ENCODE measurements around the gene SLC12A7.
"Not testable (repeated sequence)": the region's sequence is repeated elsewhere in the genome, so short reads cannot be mapped to it uniquely, and the experiment has no call there.

SLC12A7 gene

DNA sequence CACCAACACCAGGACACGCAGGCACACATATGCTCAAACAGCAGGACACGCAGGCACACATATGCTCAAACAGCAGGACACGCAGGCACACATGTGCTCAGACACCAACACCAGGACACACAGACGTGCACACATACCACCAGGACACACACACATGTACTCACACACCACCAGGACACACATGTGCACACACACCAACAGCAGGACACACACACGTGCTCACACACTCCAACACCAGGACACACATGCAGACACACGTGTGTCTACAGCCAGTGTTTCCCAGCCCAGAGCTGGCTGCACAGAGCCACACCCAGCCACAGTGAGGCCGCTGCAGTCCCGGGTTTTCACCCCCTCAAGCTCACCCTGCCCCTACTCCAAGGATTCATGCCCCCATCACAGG lies 25.0 kb upstream of the SLC12A7 start:
- Mint-ChIP-seq H3K36me3 (ENCODE audit: low read depth) (no peaks in the 10 kb centered on the region), H3K27ac (peak overlapping the region; percentile 58), H3K27me3 (ENCODE audit: low read depth) (peaks cover 5% of the 10 kb centered on the region), H3K4me3 (no peak overlapping the region), H3K4me1 (ENCODE audit: low read depth) (peaks cover 10% of the 10 kb centered on the region), H3K9me3 (no peaks in the 10 kb centered on the region)
- DNase-seq (ENCODE audit: low spot score), result no peak

DNA sequence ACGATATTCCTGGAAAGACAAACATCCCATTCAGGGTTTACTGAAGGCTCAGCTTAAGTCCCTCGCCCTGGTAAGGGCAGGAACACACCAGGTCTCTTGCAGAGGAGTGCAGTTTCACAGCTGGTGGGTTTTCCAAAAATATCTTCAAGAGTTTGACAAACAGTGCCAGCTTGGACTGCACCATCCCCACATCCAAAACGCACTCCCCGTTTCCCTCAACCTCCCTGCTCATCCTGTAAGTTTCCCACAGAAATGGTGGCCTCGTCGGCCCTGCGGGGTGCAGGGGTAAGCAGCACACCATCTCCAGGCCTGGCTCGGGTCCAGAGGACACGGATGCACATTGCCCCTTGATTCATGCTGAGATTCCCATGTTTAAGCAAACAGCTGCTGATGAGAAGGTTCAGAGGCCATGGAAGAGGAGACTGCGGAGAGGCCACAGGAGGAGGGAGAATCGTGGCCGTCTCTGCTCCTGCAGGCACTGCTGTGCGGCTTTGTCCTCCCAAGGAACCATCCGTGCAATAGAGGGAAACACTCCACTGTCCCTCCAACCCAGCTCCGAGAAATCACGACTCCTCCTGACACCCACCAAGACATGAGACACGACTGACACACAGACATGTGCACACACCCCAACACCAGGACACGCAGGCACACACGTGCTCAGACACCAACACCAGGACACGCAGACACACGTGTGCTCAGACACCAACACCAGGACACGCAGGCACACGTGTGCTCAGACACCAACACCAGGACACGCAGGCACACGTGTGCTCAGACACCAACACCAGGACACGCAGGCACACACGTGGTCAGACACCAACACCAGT lies 24.0 kb upstream of the SLC12A7 start:
- H3K4me1 Mint-ChIP-seq (ENCODE audit: low read depth), result peaks cover 10% of the 10 kb centered on the region
- H3K9me3 Mint-ChIP-seq, result no peaks in the 10 kb centered on the region
- H3K4me3 Mint-ChIP-seq, result no peak overlapping the region
- no peak for DNase-seq (ENCODE audit: low spot score)
- H3K36me3 Mint-ChIP-seq (ENCODE audit: low read depth), result no peaks in the 10 kb centered on the region
- no peak overlapping the region for H3K27ac Mint-ChIP-seq
- peaks cover 5% of the 10 kb centered on the region for H3K27me3 Mint-ChIP-seq (ENCODE audit: low read depth)

DNA sequence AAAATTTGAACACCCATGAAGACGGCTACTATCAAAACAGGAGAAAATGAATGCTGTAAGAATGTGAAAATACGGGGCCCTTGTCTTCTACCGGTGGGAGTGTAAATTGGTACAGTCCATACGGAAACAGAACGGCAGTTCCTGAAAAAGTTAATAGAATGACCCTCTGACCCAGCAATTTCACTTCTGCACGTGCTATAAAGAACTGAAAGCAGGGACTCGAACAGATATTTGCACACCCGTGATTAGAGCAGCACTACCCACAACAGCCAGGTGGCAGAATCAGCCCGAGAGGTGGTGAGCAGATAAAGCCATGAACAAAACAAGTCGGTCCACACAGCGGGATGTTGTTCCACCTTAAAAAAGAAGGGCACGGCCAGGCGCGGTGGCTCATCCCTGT lies 22.6 kb upstream of the SLC12A7 start:
- no peak for DNase-seq (ENCODE audit: low spot score)
- H3K4me3 Mint-ChIP-seq, result no peak overlapping the region
- H3K27me3 Mint-ChIP-seq (ENCODE audit: low read depth), result peaks cover 3% of the 10 kb centered on the region
- H3K27ac Mint-ChIP-seq, result no peak overlapping the region
- H3K9me3 Mint-ChIP-seq, result no peaks in the 10 kb centered on the region
- H3K36me3 Mint-ChIP-seq (ENCODE audit: low read depth), result no peaks in the 10 kb centered on the region
- H3K4me1 Mint-ChIP-seq (ENCODE audit: low read depth), result peaks cover 4% of the 10 kb centered on the region

DNA sequence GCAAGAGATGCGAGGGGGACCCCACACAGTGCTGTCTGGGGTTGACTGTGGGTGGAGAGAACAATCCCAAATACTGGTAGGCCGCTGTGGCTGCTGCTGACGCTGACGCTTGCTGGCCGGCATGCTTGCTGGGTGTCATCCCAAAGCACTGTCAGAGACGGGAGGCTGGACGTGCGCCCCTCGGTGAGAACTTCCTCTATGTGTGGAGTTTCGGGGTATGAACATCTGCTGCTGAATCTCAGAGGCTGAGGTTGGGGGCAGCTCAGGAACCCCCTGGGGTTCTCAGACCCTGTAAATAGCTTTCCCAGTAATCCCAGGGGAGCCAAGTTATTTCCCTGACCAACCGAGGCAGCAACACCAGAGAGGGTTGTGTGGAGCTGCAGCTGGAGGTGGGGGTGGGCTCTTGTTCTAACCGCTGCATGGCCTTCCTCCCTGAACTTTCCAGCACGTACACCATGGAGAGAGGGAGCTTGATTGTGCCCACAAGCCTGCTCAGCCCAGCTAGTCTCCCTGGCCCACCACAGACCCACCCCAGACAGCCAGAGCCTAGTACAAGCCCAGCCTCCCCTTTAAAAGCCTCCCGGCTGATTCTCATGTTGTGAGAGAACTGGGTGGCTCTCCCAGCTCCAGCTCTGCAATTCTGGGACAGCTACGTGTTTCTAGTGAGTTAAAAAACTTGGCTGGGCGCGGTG lies 21.8 kb upstream of the SLC12A7 start:
- Mint-ChIP-seq H3K27ac (no peak overlapping the region), H3K36me3 (ENCODE audit: low read depth) (no peaks in the 10 kb centered on the region), H3K4me1 (ENCODE audit: low read depth) (peaks cover 4% of the 10 kb centered on the region), H3K27me3 (ENCODE audit: low read depth) (peaks cover 3% of the 10 kb centered on the region), H3K9me3 (no peaks in the 10 kb centered on the region), H3K4me3 (no peak overlapping the region)
- DNase-seq (ENCODE audit: low spot score), result no peak

DNA sequence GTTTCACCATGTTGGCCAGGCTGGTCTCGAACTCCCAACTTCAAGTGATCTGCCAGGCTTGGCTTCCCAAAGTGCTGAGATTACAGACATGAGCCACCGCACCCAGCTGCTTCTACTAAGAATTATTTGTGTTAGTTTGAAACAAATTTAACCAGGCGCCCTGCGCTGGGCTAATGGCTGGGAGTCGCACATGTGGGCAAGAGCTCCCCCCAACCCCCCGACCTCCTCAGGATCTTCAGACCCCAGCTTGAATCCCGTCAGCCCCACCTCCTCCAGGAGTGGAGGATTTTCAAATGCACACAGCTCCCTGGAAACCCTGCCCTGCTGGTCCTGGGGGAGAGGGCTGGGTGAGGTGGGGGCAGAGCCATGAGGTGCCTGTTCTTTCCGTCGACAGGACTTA lies 21.2 kb upstream of the SLC12A7 start:
- no peaks in the 10 kb centered on the region for H3K36me3 Mint-ChIP-seq (ENCODE audit: low read depth)
- no peaks in the 10 kb centered on the region for H3K9me3 Mint-ChIP-seq
- peaks cover 3% of the 10 kb centered on the region for H3K27me3 Mint-ChIP-seq (ENCODE audit: low read depth)
- no peak for DNase-seq (ENCODE audit: low spot score)
- H3K27ac Mint-ChIP-seq, result no peak overlapping the region
- no peak overlapping the region for H3K4me3 Mint-ChIP-seq
- H3K4me1 Mint-ChIP-seq (ENCODE audit: low read depth), result no peaks in the 10 kb centered on the region

DNA sequence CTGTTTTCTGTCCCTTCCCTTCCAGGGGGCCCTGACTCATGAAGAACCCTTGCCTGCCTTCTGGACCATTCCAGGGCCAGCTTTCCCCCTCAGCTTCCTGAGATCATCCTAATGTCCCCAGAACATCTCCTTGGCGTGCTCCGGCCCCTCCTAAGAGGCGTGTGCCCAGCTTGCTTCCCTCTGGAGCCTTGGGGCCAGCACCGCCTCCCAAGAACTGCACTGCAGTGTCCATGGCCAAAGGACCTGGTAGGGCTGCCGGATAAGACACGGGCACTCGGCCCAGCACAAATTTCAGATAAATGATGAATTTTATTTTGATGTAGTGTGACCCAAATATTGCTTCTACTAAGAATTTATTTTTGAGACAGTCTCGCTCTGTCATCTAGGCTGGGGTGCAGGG lies 20.7 kb upstream of the SLC12A7 start:
- no peak for DNase-seq (ENCODE audit: low spot score)
- peaks cover 3% of the 10 kb centered on the region for H3K27me3 Mint-ChIP-seq (ENCODE audit: low read depth)
- H3K9me3 Mint-ChIP-seq, result no peaks in the 10 kb centered on the region
- H3K4me1 Mint-ChIP-seq (ENCODE audit: low read depth), result no peaks in the 10 kb centered on the region
- H3K27ac Mint-ChIP-seq, result no peak overlapping the region
- H3K36me3 Mint-ChIP-seq (ENCODE audit: low read depth), result no peaks in the 10 kb centered on the region
- H3K4me3 Mint-ChIP-seq, result no peak overlapping the region

DNA sequence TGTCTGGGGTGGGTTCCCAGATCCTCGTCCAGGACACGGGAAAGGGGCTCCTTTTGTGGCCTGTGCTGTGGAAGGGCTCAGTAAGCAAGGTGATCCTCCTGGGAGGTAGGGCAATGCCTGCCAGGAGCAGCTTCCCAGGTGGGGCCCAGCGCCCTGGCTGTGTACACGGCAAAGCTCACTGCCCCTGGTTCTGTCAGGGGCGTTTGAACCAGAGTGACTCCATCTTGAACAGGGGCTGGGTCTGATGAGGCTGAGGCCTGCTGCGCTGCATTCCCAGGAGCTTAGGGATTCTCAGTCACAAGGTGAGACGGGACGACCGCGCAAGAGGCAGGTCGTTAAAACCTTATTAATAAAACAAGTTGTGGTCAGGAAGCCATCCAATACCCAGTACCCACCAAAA lies 19.9 kb upstream of the SLC12A7 start:
- Mint-ChIP-seq H3K27me3 (ENCODE audit: low read depth) (peaks cover 3% of the 10 kb centered on the region), H3K9me3 (no peaks in the 10 kb centered on the region), H3K36me3 (ENCODE audit: low read depth) (no peaks in the 10 kb centered on the region), H3K27ac (no peak overlapping the region), H3K4me1 (ENCODE audit: low read depth) (no peaks in the 10 kb centered on the region), H3K4me3 (no peak overlapping the region)
- DNase-seq (ENCODE audit: low spot score), result no peak

DNA sequence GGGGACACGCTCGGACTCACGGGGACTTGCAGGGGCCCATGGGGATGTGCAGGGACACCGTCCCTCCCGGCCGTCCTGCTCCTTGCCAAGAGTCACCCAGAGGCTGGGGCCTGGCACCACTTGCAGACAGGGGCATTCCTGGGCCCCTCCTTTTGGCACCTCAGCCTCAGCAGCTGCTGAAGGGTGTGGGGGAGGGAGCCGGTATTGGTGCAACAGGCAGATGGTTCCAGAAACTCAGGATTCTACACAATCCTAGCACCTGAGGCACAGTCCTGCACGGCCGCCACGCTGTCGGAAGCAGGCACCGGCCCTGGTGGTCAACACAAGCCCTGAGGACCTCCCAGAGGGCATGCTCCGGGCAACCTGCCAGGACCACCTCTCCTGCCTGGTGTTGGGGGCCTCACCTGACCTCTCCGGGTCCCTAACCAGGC lies 19.3 kb upstream of the SLC12A7 start:
- no peaks in the 10 kb centered on the region for H3K36me3 Mint-ChIP-seq (ENCODE audit: low read depth)
- H3K27me3 Mint-ChIP-seq (ENCODE audit: low read depth), result peaks cover 8% of the 10 kb centered on the region
- H3K4me1 Mint-ChIP-seq (ENCODE audit: low read depth), result no peaks in the 10 kb centered on the region
- DNase-seq (ENCODE audit: low spot score), result no peak
- H3K9me3 Mint-ChIP-seq, result no peaks in the 10 kb centered on the region
- H3K4me3 Mint-ChIP-seq, result no peak overlapping the region
- H3K27ac Mint-ChIP-seq, result no peak overlapping the region

DNA sequence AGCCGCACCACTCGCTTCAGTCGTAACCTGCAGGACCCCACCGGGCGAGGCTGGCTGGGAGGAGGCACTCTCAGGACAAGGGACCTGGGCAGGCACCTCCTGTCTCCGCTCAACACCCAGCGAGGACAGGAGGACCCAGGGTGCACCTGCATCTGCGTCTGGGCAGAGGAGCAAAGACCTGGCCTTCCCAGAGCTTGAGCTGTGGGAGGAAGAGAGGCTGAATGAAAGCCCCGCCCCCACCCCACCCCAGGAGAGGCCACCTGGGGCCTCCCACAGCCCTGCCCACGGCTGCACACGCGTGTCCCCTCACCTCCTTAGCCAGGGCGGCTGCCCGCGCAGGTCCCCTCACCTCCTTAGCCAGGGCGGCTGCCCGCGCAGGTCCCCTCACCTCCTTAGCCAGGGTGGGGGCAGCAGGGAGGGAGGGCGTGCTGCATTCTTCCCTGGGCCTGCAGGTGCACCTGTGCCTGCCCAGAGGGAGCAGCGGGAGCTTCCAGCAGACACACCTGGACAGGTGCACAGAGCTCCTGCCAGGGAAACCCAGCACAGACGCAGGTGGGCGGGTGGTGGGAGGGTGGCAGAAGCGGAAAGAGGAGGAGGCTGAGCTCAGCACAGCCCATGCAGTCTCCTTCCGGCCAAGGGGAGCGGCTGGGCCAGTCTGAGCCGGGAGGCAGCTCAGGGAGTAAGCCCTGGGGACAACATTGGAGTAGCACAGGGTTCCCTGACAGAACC lies 18.5 kb upstream of the SLC12A7 start:
- Mint-ChIP-seq H3K9me3 (no peaks in the 10 kb centered on the region), H3K27ac (no peak overlapping the region), H3K27me3 (ENCODE audit: low read depth) (peaks cover 8% of the 10 kb centered on the region), H3K4me3 (no peak overlapping the region), H3K36me3 (ENCODE audit: low read depth) (no peaks in the 10 kb centered on the region), H3K4me1 (ENCODE audit: low read depth) (no peaks in the 10 kb centered on the region)
- no peak for DNase-seq (ENCODE audit: low spot score)

DNA sequence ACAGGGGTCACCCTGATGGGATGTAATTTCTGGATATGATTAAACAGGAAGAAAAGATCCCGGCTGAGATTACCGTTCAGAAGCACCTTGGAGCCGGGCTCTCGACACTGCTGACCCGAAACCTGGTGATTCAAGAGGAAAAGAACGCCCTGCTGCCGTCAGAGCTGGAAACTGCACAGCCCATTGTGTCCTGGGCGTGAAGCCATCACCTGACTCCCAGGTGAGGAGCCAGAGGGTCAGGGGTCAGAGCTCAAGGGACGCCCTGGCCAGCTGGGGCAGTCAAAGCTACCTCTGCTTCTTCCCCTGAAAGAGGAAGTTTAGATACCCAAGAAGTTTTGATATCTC lies 17.8 kb upstream of the SLC12A7 start:
- Mint-ChIP-seq H3K4me1 (ENCODE audit: low read depth) (no peaks in the 10 kb centered on the region), H3K4me3 (no peak overlapping the region), H3K9me3 (no peaks in the 10 kb centered on the region), H3K36me3 (ENCODE audit: low read depth) (no peaks in the 10 kb centered on the region), H3K27me3 (ENCODE audit: low read depth) (peaks cover 7% of the 10 kb centered on the region), H3K27ac (no peak overlapping the region)
- DNase-seq (ENCODE audit: low spot score), result no peak

DNA sequence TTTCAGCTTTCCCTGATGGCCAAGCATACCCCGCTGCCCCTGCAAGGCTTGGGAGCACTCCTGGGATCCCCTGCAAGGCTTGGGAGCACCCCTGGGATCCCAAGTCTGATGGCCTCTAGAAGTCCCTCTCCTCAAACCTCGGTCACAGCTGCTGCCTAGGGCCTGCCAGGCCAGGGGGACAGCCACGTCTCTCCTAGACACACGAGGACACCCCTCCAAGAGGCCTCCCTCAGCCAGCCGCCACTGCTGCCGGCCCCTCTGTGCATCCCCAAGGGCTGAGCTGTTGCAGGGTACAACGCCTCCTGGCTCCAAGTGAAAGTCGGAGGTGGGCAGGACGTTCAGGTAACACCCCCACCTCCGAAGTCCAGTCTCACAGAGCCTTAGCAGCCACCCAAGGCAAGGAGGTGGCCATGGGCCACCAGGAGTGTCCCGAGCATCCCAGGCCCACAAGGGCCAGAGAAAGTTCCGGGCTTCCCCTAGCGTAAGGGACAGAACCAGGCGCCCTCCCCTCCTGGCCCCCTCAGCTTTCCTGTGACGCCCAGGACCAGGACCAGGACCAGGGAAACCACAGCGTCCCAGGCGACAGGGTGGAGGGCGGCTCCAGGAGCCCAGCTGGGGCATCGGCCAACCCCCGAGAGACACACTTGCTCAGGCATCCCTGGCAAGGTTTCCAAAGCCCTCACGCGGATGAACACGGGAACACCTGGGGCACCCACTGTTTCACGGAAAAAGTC lies 17.3 kb upstream of the SLC12A7 start:
- H3K4me1 Mint-ChIP-seq (ENCODE audit: low read depth), result no peaks in the 10 kb centered on the region

DNA sequence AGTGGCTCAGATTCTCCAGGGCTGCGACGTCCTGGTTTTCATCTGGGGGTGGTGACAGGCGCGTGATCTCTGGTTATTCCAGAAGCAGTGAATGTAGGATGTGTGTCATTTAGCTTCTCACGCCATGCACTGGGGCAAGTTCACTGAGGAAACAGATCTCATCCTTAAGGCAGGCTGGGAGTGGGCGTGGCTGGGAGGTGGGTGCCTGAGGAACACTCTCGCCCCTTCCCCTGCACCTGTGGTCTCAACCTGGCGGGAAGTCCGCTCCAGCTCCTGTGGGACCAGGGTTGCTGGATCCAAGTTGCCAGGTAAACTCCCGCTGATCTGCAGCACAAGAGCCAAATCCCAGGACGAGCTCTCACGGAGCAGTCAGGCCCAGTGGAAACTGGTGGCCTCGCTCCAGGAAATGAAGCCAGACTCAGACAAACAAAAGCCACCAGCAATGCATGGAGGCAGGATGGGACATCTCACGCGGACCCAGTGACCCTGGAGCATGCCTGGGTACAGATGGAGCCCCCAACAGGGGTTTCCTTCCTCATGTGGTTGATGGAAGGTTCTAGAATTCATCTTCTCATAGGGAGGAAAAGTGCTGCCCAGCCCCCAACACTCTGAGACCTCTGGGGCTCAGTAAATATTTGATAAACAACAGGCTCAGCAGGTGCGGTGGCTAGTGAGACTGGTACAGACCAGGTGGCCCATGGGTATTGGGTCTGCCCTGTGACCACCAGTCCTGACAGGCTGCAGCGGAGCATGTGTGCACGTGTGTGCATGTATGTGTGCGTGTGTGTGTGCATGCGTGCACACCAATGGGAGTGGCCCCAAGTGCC lies 16.3 kb upstream of the SLC12A7 start:
- Mint-ChIP-seq H3K36me3 (ENCODE audit: low read depth) (no peaks in the 10 kb centered on the region), H3K9me3 (no peaks in the 10 kb centered on the region), H3K27me3 (ENCODE audit: low read depth) (peaks cover 7% of the 10 kb centered on the region), H3K4me3 (no peak overlapping the region), H3K27ac (no peak overlapping the region), H3K4me1 (ENCODE audit: low read depth) (no peaks in the 10 kb centered on the region)
- DNase-seq (ENCODE audit: low spot score), result no peak

More for the DNA sequence above, 17.3 kb upstream of the SLC12A7 start:
- no peak for DNase-seq (ENCODE audit: low spot score)
- Mint-ChIP-seq H3K27me3 (ENCODE audit: low read depth) (peaks cover 7% of the 10 kb centered on the region), H3K4me3 (no peak overlapping the region), H3K36me3 (ENCODE audit: low read depth) (no peaks in the 10 kb centered on the region), H3K9me3 (no peaks in the 10 kb centered on the region), H3K27ac (no peak overlapping the region)

DNA sequence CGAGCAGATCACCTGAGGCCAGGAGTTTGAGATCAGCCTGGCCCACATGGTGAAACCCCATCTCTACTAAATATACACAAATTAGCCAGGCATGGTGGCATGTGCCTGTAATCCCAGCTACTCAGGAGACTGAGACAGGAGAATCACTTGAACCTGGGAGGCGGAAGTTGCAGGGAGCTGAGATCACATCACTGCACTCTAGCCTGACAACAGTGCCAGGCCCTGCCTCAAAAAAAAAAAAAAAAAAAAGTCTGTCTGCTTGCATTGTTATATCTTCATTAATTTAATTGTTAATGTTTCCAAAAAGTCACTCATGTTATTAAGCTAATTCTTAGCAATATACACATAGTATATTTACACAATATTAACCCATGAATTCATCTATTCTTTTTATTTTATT lies 13.8 kb upstream of the SLC12A7 start:
- not testable (repeated sequence) for H3K4me3 Mint-ChIP-seq; H3K27me3 Mint-ChIP-seq (ENCODE audit: low read depth); H3K36me3 Mint-ChIP-seq (ENCODE audit: low read depth)

More for the DNA sequence above, 13.8 kb upstream of the SLC12A7 start:
- not testable (repeated sequence) for H3K4me1 Mint-ChIP-seq (ENCODE audit: low read depth); H3K27ac Mint-ChIP-seq; DNase-seq (ENCODE audit: low spot score); H3K9me3 Mint-ChIP-seq

All from T-helper 2 cell treated with Interferon-gamma antibody and Interleukin-4, amounts not matched to agents 5 μg/mL and 100 μg/mL, for 36 hours (primary cell).